Fibroblast of skin of left biceps (primary cell): ENCODE measurements around the gene RNF224.

Experiments used
- DNase-seq, 2 experiments: peaks; one replicate each; pipeline ENCODE4 v3.0.0-alpha.2; 2013; ENCODE audit warnings: low read depth in 2 of 2

The RNF224 gene

DNA sequence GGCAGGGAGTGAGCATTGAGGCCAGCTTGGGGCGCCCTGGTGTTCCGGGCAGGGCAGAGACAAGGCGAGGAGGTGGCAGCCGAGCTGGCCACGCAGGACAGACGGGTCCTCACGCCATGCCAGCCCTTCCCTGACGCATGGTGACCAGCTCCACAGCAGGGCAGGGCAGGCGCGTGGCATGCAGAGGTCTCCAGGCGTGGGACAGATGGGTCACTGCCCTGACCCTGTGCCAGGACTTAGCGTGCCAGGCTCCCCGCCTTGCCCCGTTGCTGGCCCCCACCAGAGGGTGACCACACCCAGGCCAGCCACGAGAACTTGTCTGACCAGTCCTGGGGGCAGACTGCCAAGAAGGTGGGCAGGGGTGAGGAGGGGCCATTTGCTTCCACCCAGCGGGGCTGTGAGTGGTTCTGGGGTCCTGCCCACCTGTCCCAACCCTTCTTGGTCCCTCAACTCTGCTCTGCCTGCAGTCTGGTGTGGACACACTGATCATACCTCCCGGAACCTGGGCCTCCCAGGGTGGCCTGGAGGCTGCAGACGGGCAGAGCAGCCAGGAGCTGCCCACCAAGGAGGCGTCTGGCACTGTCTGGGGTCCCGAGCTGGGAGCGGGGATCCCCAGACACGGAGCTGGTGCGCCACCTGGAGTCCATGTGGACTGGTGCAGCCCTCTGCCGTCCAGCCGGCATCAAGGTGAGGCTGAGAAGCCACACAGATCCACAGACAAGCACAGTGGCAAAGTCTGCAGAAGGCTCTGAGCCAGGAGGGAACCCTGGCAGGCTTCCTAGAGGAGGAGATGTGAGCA, at the start of gene RNF224:
Gene RNF224 (plus strand): TSS at position 449 of the 799 bp plus-strand sequence. CDS start 834 bp downstream, outside the sequence.
- no peak for DNase-seq

- DNase-seq, result no peak
These were observed 48.9 kb upstream of the RNF224 start for GRCh38 chr9:137178201-137178938.

- no peak for DNase-seq
These were observed 48.2 kb upstream of the RNF224 start for GRCh38 chr9:137178939-137179630.

DNA sequence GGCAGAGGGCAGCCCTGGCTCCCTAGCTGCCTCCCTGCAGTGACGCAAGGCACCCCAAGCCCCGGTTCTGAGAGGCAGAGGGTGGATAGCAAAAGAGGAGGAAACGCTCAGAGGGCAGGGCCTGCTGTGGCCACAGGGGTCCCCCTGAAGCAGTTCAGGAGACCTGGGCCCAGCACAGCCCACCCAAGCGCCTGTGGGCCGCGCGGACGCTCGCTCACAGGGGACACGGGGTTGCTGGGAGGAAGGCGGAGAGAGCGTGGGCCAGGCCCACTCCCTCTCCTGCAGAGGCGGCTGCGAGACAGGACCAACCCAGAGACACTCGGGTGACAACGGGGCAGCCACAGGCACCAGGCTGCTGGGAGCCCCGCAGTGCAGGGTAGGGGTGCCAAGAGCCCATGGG, 47.5 kb upstream of the RNF224 start:
- no peak for DNase-seq

DNA sequence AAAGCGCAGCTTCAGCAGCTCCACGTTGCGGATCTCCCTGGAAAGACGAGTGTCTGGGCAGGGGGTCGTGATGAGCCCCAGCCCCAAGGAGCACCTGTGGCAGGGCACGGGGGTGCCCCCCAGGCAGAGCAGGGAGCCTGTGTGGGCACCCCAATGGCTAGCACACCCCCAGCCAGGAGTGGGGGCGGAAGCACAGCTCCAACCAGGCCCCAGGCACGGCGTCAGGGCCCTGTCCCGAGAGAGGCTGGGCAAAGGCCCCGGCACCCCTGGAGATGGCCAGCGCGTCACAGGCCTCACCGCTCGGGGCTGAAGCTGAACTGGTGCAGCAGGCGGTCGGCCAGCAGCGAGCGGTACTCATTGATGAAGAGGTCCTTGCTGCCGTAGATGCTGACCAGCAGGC, 46.8 kb upstream of the RNF224 start:
- no peak for DNase-seq

DNA sequence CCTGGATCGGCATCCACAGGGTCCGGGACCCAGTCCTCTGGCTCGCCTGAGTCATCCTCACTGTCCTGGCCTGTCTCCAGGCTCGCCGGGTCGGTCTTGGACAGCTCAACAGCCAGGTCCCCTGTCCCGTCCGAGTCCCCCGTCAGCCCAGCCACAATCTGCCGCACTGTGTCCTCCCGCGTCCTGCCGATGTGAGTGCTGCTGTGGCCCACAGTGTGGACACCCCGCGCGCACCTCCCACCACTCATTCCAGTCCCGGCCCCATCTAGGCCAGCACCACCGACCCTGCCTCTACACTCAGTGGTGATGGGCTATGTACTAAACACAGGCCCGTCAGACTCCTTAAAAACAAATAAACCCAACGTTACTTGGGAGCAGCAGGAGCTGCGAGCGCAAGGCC, 45.6 kb upstream of the RNF224 start:
- DNase-seq, result no peak

DNA sequence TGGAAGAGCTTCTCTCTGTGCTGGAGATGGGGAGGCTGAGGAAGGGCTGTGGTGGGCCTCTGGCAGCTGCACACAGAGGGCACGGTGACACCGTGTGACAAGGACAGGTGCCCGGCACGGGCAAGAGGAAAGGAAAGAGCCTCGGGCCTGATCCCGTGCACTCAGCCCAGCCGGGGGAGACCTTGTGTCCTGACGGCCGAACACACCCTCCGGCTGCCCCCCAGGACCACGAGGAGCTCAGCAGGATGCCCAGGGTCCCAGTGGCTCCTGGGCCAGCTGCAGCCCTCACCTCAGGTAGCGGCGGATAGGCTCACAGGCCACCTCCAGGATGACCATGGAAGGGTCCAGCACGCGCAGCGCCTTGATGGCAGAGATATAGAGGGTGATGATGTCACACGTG, 44.5 kb upstream of the RNF224 start:
- DNase-seq, result no peak

- DNase-seq, result no peak
These were observed 43.2 kb upstream of the RNF224 start for GRCh38 chr9:137183980-137184595.

DNA sequence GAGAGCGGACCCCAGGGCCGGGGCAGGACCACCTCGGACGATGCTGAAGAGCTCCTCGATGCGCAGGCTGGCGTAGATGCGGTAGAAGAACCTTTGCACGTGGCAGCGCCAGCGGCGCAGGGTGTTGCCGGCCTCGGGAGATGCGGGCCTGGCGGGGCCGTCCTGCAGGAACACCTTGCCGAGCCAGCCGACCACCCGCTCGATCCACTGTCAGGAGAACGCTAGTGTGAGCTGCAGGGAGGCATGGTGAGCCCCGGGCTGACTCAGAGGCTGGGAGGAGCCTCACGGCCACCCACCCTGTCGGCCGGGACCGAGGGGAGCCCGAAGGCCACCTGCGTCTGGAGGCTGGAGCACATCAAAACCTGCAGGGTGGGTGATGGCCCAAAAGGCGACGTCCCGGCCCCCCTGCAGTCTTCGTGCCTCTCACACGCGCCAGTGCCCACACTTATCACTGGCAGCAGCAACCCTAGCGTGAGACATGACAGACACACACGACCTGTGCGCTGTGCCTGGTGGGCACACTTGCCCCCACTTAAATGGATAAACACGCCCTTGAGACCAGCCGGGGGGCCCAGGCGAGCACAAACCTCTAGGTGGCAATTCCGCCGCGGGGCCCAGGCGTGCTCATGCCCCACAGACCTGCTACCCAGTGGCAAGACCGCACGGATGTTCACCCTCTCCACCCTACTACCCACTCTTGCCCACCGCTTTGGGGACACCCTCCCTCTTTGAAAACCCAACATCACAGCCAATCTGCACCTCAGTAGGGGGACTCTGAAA, 42.2 kb upstream of the RNF224 start:
- no peak for DNase-seq

DNA sequence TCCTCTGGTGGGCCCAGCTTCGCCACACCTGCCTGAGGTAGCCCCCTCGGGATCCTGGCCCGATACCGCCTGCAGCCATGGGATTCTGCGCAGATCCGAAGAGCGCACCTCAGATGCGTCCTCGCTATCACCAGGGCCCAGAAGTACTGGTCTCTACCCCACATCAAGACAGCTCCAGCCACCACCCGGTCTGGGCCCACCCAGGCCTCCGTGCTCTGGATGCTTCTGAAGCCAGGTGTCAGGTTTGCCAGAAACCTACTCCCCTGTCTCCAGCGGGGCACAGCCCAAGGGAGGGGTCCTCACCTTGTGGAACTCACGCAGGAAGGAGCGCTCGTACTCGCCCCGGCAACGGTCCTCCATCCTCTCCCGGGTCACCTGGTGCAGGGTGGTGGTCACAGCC, 41.4 kb upstream of the RNF224 start:
- no peak for DNase-seq

- DNase-seq, result no peak
These were observed 40.9 kb upstream of the RNF224 start for GRCh38 chr9:137186385-137186784.

- DNase-seq, result no peak
These were observed 39.9 kb upstream of the RNF224 start for GRCh38 chr9:137187386-137187785.

DNA sequence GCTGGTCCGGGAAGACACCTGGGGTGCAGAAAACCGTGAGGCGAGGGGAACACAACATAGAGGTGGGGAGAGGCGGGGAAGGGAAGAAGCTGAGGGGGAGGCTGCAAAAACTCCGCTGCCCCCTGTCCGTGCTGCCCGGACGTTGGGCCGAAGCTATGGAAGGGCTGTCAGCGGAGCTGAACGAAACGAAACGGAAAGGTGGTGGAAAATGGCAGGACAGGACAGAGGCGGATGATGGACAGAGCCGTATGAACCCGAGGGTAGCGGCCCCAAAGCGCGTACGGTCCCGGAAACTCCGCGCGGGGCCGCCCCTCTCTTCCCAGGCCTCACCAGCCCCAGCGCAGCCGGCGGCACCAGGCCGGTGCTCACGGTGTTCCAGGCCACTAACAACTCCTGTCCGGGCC, 39.2 kb upstream of the RNF224 start:
- no peak for DNase-seq

DNA sequence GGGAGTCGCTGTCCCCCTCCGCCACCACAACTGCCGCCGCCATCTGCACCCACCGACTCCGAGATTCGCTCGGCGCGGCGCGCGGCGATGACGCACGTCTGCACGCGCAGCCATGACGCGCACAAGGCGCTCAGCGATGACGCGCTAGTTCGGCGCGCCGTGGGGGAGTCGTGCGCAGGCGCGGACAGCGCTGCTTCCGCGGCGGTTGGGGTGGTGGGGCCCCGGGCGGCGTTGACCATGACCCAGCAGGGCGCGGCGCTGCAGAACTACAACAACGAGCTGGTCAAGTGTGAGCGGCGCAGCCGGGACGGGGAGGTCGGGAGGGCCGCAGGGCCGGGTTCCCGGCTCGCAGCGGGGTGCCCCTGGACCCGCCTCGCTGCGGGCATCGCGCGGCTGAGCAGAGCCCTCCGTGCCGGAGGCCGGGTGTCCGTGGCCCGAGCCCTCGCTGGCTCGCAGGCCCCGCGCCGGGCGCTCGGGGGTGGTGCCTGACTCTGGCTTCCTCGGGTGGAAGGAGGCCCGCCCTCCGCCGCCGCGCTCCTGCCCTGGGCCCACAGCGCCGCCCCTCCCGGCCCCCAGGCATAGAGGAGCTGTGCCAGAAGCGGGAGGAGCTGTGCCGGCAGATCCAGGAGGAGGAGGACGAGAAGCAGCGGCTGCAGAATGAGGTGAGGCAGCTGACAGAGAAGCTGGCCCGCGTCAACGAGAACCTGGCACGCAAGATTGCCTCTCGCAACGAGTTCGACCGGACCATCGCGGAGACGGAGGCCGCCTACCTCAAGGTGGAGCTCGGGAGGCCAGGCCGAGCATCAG, 38.6 kb upstream of the RNF224 start, which contains the start of the genes ANAPC2 and SSNA1:
Gene ANAPC2 (minus strand): TSS at position 71 of the 807 bp plus-strand sequence. CDS start 28 bp downstream, at position 43.
Gene SSNA1 (plus strand): TSS at position 187 of the 807 bp plus-strand sequence. CDS start 51 bp downstream, at position 238.
- peak; percentile 74 to 78 for DNase-seq

DNA sequence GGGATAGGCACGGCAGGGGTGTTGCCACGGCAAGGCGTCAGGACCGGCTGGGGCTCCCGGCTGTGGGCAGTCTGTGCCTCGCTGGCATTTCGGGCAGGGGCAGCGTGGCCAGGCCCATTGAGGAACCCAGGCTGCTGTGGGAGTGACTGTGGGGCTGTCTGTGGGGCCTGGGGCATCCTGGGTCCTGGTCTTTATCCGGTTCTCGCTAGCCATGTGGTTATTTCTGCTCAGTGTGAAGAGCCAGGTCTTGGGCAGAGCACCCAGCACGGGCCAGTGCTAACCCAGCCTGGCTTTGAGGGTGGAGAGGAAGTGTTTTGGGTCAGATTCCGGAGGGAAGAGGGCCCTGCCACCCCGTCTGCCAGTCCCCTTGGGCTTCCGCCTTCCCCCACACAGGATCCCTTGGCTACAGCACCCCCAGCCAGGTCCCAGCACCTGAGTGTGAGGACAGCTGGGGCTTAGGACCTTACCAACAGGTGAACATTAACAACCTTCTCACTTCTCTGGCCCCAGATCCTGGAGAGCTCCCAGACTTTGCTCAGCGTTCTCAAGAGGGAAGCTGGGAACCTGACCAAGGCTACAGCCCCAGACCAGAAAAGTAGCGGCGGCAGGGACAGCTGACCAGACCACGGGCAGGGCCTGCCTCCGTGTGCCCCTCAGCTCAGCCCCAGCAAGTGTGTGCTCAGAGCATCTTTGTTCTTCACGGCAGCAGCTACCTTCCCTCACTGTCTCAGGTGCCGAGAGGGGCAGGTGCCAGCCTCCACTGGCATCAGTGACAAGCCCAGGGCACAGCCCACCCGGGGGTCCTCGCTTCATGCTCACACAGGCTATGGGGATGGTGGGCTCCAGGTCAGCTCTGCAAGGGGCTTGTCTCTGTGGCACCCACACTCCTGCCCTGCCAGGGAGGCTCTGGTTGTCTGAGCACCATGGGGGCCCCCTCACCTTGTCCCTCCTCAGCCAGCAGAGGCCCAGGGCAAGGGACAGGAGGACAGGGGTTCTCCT, 37.7 kb upstream of the RNF224 start:
- no peak for DNase-seq

DNA sequence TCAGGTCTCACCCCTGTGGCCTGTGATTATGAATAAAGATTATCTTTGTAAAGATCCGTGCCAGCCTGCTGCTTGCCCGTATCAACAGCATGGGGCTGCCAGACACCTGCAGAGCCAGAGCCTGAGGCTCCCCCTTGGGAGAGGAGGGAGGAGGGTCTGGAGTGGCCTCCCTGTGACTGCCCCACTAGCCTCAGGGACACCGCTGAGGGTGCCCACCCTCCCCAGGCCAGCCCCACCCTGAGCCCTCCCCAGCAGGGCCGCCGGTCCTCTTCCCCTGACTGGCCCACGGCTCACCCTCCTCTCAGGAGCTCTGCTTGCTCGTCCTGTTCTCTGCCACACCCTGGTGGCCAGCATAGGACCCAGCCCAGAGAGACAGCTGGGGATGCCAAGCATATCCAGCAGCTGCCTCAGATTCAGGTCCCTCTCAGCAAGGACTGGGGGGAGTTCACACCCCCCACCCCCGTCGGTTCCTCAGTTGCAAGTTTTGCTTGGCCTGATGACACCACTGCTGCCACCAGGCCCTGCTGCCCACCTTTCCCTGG, 36.9 kb upstream of the RNF224 start:
- DNase-seq, result no peak

GRCh38 chr9:137191245-137191644, 36.1 kb upstream of the RNF224 start:
- DNase-seq, result no peak

- DNase-seq, result no peak
These were observed 35.4 kb upstream of the RNF224 start for GRCh38 chr9:137191691-137192447.
